ENCODE results near the gene ARL3.
A peak's percentile ranks its signal among the peaks of the same experiment; 100 is the strongest.
"Not testable (repeated sequence)": the region's sequence is repeated elsewhere in the genome, so short reads cannot be mapped to it uniquely, and the experiment has no call there.

ARL3 gene

DNA sequence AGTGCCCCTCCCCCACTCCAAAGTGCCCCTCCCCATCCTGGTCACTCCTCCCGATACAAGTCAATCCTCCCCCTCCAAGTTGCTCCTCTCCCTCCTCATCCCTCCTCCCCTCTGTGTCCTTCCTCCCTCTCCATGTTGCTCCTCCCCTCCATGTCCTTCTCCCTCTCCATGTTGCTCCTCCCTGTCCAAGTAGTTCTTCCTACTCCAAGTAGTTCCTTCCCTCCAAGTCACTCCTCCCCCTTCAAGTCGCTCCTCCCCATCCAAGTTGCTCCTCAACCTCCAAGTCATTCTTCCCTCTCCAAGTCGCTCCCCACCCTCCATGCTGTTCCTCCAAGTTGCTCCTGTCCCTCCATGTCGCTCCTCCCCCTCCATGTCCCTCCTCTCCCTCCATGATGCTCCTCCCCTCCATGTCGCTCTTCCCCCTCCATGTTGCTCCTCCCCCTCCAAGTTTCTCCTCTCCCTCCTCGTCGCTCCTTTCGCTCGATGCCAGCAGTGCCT is 20.9 kb upstream of the ARL3 start:
- DNase-seq, result no peak

DNA sequence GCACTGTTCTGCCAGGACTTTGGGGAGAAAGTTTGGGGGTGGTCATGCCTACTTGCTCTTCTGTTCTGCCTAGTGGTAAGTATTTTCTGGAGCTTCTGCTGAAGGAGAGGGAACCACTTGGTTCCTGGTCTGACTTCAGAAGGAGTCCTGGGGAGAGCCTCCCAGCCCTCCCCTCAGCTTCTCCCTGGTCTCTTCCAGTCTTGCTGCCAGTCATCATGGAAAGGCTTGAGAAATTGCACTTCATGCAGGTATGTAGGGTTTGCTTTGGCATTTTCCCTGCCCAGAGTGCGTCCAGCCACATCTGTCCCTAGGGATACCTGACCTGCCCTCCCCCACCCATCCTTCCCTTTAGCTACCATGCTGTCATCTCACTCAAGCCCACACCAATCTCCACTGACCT is 18.5 kb upstream of the ARL3 start:
- DNase-seq, result no peak

DNA sequence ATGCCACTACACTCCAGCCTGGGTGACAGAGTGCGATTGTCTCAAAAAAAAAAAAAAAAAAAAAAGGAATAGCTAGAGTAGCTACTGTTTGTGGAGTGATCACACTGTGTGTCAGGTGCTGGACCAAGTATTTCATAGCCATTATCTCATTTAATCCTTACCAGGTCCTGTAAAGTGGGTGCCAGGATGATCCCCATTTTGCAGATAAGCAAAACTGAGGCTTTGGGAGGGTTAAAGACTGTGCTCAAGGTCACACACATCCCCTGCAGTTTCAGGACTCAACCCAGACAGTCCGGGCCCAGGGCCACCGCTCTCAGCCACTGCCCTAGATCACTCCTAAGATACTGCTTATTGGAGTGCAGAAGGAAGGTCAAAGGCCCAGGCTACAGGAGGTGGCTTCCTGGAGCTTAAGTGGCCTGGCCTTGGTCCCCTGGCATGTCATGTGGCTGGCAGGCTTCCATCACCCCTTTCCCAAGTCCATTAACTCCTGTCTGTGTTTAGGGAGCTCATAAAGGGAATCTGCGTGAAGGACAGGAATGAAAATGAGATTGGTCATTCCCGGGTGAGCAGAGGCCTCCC is 17.1 kb upstream of the ARL3 start:
- DNase-seq, result no peak

DNA sequence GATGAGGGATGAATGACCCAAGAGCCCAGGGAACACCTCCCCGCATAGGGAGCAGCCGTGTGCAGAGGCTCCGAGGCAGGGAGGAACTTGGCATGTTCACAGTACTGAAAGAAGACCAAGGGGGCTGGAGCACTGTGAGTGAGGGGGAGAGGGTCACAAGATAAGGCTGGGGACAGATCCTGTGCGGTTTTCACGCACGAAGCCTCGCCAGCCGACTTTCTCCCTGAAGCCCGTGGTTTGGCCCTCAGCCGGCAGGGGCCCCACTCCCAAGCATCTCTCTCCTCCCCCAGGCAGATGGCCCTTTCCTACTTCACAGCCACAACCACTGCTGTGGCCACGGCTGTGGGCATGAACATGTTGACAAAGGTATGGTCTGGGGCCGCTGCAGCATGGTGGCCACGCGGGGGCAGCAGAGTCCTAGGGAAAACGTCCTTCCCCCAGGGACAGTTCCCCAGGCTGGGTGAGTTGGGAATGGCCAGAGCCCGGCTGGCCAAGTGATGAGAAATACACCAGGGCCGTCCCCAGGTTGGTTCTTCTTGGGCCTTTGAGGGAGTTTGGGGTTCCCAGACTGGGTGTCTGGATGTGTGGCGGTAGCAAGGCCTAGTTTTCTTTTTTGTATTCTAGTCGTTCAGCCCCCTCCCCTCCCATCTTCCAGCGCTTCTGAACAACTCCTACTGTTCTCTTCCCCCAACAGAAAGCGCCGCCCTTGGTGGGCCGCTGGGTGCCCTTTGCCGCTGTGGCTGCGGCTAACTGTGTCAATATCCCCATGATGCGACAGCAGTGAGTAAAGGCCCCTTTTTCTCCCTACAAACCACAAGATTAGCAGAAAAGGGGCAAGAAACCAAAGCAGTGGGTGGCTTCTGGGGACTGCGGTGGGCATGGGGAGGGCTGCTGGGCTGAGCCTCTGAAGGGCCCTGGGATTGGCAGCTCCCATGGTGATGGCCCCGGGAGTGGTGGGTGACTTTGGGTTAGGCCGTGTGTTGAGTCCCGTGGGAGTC is 15.1 kb upstream of the ARL3 start:
- peak; percentile 56 for DNase-seq

DNA sequence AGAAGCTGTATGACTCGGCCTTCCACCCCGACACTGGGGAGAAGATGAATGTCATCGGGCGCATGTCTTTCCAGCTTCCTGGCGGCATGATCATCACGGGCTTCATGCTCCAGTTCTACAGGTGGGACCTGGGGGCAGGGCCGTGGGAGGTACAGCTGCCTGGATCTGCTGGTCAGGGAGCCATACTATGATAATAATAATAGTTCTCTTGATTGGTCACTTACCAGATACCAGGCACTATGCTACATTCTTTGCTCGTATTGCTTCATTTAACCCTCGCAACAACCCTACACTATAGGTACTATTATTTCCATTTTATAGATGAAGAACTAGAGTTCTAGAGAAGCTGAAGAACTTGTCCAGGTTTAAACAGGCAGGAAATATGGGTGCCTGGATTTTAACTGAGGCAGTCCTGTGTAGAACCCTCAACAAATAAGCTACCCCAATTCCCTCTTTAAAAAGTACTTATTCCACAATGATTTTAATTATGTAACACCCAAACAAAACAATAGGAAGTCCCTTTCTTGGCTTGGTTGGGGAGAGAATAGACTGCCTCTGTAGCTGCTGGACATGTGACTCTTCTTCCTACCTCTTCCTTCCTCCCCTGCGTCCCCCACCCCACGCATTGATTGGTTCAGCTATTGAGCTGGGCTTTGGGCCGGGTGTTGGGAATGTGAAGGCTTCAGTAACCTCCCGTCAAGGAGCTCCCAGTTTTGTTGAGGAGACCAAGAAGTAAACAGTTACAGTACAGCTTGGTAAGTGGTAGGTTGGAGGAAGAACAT is 13.0 kb upstream of the ARL3 start:
- no peak for DNase-seq

DNA sequence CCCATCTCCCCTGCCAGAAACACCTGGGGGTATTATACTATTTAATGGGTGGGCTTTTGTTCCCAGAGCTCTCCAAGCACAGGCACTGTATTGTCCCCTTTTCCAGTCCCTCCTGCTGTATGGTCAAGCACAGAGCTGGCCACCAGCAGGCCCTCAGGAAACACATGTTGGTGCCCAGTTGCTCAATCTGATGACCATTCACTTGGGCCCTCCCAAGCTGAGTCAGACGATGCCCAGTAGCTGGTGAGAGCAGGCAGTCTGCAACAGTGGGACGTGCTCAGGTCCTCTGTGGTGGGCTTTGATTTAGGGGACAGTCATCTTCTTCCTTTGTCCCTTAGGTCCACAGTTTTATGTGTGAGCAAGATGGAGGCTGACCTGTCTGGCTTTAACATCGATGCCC is 12.1 kb upstream of the ARL3 start:
- no peak for DNase-seq

DNA sequence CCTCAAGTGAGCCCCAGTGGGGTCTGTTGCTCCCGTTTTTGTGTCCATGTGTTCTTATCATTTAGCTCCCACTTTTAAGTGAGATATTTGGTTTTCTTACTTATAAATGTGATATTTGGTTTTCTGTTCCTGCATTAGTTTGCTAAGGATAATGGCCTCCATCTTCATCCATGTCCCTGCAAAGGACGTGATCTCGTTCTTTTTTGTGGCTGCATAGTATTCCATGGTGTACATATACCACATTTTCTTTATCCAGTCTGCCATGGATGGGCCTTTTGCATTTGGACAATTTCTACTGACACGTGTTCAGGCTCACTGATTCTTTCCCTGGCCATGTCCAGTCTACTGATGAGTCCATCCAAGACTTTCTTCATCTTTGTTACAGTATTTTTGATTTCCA is 9.8 kb upstream of the ARL3 start:
- no peak for DNase-seq

DNA sequence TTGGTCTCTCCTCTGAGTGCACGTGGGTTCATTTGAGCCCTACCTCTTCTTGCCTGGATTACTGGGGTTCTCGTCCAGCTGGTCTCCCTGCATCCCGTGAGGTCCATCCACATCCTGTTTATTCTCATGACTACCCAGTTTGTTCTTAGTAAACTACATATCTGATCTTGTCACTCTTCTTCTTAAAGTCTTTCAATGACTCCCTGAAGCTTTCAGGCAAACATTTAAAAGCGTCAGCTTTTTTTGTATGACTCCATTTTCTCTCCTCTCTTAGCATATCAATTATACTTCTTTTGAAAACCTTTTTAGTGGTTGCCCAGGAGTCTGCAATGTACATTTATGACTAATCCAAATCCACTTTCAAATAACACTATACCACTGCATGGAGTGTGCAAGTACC is 7.8 kb upstream of the ARL3 start:
- no peak for DNase-seq

DNA sequence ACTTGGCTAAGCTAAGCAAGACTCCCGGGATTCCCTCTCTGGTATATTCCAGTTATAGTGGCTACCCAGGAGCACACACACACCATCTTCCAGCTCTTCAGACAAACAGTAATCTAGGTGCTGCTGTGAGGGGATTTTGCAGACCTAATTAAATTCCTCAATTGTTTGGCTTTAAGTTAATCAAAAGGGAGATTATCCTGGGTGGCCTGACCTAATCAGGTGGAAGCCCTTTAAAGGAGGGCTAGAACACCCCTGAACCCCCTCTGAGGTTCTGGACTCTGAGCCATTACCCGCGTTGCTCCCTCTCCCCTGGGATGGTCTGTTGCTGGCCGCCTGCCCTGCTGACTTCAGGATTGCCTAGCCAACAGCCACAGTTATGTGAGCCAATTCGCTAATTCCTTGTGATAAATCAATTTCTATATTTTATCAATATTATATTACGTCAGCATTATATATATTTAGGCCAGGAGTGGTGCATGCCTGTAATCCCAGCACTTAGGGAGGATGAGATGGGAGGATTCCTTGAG is 6.6 kb upstream of the ARL3 start:
- no peak for DNase-seq

DNA sequence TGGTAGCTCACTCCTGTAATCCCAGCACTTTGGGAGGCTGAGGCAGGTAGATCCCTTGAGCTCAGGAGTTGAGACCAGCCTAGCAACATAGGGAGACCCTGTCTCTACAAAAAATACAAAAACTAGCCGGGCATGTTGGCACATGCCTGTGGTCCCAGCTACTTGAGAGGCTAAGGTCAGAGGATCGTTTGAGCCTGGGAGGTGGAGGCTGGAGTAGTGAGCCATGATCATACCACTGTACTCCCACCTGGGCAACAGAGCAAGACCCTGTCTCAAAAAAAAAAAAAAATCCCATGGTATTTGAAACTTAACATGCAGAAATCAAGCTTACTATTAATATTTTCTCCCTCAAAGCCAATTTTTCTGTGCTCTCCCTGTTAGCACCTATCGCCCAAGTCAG is 6.1 kb upstream of the ARL3 start:
- DNase-seq, result no peak

DNA sequence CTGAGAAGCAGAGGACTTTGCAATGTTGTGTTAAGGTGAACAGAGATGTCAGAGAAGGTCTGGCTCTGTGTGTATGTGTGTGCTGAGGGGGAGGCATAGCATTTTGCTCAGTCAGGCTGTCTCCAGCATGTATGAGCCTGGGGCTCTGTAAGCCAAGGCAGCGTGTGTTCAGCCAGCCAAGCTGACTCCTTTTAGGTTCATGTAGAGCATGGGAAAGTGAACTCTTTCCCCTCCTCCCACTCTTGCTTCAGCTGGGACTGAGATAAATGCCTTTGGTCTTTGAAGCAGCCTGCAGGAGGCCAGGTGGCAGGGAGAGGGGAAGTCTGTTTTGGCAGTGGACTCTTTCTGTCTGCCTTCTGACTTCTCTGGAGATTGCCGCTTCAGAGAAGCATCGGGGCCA is 4.0 kb upstream of the ARL3 start:
- no peak for DNase-seq

DNA sequence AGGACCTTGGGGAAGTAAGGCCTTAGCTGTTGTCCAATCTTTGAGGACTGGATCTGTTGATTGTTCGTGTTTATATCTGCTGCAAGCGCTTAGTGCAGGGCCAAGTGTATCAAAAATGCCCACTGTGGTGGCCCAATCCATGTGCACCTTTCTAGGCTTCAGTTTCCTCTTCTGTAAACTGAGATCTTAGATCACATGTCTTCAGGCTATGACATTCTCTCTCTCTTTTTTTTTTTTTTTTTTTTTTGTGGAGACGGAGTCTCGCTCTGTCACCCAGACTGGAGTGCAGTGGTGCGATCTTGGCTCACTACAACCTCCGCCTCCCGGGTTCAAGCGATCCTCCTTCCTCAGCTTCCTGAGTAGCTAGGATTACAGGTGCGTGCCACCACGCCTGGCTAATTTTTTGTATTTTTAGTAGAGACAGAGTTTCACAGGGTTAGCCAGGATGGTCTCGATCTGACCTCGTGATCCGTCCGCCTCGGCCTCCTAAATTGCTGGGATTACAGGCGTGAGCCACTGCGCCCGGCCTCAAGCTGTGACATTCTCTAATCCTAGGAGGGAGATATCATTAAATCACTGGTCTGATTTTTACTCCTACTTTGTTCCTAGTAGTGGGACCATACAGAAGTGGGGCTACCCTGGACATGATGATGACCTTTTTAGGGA is 2.8 kb upstream of the ARL3 start:
- not testable (repeated sequence) for DNase-seq

DNA sequence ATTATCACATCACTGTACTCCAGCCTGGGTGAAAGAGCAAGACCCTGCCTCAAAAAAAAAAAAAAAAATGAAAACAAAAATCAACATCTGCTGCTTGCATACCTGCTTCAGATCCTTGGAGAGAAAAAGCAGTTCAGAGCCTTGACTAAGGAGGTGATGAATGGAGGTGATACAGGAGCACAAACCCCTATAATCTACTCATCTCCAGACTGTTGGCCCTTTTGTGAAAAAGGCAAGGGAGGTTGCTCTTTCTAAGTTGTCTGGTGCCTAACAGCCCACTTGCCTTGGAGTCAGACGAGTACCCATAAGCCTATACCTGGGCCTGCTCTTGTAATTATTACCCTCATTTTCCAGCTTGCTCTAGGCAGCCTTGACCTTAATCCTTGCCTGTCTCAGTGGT is 1.7 kb upstream of the ARL3 start:
- no peak for DNase-seq

DNA sequence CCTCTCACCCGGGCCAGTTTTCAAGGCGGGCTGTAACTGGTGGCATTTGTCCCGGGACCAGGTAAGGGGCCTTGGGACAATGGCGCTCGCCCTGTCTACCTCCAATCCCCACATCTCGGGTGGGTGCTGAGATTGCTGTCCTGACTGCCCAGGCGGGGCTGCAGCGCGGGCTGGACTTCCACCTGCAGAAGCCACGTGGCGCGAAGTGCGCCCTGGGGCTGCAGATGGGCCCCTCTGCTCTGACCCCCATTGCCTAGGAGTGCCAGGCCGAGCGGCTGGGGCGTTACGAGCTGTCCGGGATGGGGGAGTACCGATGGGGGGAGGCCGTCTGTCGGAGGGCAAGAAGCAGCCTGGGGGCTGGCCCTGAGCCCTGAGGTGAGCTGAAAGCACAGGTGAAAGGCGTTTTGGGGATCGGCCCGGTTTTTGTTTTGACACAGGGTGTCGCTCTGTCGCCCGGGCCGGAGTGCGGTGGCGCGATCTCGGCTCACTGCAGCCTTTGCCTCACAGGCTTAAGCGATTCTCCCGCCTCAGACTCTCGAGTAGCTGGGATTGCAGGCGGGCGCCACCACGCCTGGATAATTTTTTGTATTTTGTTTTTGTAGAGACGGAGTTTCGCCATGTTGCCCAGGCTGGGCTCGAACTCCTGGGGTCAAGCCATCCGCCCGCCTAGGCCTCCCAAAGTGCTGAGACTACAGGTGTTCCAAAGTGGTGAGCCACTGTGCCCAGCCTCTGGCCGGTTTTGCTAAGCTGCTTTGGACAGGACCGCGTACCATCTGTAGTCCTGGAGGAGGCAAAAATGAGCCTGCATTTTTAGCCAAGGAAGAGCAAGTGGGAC is 641 bp upstream of the ARL3 start, which contains the start of gene SFXN2:
TSS of gene SFXN2 (plus strand) at position 16 of the 835 bp plus-strand sequence. CDS start 12,001 bp downstream, outside the sequence.
- peak; percentile 49 for DNase-seq

DNA sequence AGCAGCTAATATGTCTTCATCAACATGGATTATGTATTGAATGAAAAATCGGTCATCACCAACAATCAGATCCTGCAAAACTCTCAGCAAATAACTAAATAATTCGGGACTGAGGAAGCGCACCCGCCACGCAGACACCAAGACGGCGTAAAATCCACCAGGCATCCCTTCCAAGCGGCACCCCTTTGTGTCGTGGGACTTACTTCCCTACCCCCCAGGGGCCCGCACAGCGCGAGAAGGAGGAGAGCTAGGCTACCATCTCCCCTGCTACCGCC is 721 bp downstream of the ARL3 start:
- no peak for DNase-seq

DNA sequence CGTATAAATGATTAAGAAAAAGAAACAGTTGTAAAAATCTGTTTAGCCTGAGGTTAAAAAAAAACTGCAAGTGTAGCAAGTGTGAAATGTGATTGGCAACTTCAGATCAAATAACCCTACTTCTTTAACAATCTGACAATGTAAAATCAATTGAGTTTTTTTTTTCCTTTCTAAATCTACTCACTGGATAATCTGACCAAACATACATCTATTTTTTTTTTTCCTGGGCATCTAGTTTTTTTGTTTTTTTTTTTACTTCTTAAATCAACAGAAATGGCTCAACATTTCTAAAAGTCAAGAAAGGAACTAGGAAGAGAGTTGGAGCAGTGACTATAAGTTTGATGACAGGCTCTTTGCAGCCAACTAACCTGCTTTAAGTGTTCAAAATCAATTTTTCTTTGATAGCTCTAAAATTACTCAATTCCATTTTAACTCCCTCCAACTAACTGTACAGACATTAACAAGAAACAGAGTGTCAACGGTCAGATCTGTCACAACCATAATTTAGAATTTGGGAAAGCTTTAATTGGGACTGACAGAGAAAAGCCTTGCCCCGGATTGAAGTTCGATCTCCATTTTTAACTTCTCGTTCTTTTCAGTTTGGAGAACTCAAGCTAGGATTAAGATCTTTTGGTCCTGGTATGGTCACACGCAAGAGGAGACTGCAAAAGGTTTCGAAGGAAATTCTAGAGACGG is 1.2 kb downstream of the ARL3 start:
- no peak for DNase-seq

DNA sequence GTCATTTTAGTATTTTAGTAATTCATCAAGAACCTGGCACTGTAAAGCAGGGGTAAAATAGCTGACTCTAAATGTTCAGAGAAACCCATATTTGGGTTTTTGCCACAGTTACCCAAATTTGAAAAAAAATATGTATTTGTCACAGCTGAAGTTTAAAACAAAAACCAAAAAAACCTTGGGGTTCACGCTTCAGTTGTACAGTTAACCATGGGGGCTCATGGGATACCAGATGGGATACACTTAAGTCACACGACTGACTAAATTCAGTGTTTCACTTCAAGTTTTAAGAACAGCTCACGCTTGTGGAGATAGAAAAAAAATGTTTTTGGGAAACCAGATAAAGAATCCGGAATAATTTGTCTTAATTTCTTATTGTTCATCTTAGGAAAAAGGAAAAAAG is 2.1 kb downstream of the ARL3 start:
- DNase-seq, result no peak

DNA sequence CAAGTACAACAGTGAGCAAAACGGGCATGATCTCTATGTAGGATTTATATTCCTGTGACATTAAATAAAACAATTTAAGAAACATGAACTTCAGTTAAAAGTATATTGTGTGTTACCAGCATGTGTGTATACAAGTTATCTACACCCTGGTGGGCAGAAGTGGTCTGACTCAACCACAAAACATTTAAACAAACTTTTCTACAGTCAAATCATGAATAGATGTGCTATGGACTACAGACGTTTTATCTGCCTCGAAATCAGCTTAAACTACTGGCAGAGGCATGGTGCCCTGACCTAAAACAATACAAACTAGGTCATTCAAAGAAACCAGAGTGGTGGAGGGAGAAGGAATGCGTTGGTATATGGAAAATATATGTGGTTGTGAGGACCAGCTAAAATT is 3.6 kb downstream of the ARL3 start:
- peak; percentile 34 for DNase-seq

DNA sequence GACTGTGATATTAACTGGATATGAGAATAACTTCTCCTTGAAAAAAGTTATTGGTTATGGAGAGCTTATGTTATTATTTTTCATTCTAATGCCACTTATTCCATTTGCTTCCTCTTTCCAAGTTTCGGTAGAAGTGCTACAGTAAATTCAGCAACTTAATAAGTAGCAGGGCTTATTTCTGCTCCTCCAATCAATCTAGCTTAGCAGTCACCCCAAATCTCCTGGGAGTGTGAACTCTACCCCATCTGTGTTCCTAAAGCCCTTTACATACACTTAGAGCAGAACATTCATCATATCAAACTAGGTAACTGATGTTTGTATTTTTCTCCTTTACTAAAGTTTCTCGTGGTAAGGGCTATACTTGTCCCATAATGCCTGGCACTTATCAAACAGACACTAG is 8.7 kb downstream of the ARL3 start:
- DNase-seq, result no peak

DNA sequence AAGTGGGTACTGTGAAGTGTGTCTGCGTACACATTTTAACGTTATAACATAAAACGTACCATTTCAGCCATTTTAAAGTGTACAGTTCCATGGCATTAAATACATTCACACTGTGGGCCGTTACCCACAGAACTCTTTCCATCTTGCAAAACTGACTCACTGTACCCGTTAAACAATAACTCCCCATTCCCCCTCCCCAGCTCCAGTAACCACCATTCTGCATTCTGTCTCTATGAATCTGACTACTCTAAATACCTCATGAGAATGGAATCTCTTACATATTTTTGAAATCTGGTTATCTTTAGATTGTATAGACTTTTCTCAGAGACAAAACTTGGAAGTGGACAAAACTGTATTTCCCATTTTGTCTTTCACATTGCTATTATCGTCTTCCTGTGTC is 9.3 kb downstream of the ARL3 start:
- DNase-seq, result no peak

DNA sequence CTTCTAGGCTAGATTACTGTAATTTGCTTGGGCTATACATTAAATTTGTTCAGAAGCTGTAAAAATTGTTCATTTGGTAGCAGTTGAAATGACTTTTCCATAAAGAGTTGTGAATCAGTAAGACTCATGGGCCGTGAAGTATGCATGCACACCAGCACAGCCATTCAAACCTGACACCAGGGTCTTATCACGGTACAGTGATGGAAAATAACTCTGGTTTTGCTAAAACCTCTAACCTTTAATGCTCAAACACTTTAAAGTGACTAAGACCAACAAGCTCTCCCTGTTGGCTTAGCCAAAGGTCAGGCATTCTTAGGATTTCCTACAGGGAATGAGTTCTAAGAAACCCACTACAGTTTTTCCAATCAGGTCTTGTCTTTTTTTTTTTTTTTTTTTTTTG is 11.5 kb downstream of the ARL3 start:
- no peak for DNase-seq

All from CD4-positive, alpha-beta T cell treated with Interleukin-17A for 1 hour (primary cell).